Measurements from ENCODE around the gene SPATS2L.
"Not testable (repeated sequence)": the region's sequence is repeated elsewhere in the genome, so short reads cannot be mapped to it uniquely, and the experiment has no call there.

Gene SPATS2L

DNA sequence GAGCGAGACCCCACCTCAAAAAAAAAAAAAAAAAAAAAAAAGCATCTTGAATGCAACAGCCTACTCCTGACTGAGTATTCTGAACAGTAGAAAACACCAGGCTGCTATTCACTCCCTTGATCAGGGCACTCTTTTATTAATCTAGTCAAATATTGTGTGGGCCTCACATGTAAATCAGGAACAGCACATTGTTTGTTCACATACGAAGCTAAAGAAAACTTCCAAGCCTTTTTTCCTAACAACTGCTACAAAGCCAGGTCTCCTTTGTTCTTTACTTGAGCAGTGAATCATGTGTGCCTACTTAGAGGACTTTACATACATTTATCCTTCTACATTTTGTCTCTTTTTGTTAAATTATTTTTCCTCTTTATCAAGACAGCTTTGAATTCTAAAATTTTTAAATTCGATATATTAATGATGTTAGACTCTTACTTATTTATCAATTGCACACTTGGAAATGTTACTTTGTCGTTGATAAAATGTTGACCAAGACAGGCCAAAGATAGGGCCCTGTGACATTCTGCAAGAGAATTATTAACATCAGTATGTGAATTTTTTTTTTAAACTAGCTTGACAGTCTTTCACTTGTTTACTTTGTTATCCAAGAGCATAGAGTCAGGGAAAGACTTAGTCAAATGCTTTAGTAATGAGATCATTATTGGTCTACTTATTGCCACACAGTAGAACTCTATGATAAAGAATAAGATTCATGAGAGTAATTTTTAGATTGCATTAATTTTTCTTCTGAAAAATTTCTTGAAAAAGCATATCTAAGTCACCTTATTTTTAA is 13.2 kb downstream of the SPATS2L start:
- DNase-seq (ENCODE audit: extremely low read depth in 1 of 2, low read depth in 1 of 2), result no peak

DNA sequence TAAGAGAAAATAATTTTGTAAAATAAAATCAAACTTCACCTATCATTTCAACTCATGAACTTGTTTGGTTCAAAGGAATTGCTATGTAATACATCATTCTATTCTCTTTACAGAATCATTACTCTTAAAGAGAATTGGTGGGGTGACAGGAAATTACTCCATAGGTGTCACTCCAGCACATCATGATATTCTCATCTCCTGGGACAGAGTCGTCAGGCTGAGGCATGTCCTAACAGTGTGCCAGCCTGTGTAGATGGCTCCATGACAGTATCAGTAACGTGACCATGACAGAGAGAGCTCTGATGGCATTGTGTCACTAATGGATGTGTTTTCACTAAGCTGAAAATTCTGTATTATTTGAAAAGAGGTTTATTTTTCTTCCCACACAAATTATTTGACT is 13.9 kb downstream of the SPATS2L start:
- no peak for DNase-seq (ENCODE audit: extremely low read depth in 1 of 2, low read depth in 1 of 2)

DNA sequence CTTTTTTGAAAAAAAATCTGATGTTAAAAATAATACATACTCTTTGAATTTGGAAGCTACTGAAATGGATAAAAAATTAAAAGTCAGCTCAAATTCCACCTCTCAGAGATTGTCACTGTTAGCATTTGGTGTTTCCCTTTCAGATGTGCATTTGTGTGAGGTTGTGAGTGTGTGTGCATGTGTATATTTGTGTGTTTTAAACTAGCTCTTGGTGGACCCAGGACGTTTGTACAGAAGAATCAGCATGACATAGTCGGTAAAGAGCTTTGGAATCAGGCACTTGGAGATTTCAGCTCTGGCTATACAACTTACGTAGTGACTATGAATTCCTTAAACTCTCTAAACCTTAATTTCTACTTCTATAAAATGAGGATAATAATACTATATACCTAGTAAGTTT is 14.5 kb downstream of the SPATS2L start:
- DNase-seq (ENCODE audit: extremely low read depth in 1 of 2, low read depth in 1 of 2), result no peak

DNA sequence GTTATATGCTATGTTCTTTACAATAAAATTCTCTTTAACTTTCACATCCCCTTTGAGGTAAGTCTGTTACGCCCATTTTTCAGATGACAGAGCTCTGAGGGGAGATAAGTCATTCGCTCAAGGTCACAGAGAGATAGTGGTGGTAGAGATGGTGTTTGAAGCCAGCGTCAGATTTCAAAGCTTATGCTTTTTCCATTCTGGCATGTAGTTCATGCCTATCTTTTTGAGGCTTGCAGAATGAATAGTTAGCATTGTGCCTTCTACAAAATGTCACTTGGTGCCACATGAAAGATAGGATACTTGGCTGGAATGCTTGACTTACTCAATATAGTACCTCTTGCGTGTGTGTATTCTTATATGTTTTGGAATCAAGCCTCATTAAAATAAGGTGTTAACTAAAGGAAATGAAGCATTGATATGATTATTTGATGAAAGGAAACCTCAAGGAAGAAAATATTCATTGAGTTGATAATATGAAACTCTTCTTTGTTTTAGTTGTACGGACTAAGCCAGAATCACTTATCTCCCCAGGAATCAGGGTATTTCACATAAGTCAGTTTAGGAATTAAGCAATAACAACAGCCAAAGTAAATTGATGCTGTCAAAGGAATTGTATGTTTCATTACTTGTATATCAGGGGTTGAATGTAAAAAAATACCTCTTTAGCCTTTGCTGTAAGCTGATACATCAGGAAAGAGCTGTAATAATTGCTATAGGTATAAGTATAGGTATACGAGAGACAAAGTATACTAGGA is 15.5 kb downstream of the SPATS2L start:
- no peak for DNase-seq (ENCODE audit: extremely low read depth in 1 of 2, low read depth in 1 of 2)

DNA sequence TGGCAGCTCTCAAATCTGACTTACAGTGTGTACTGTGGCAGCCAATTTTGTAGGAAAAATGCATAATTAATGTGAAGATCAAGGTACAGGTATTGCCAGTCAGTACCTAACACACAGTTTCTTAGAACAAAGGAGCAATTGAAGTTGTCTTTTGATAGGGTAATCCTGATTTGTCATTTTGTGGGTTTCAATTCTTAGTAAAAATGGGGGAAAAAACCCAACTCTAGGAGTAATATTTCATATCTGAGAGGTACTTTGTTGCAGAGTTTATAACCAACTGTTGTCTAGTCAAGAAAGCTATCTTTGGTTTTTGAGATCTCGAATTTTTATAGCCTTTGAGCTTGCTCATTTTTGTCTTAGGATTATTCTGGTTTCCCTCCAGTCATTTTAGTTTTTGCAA is 16.1 kb downstream of the SPATS2L start:
- no peak for DNase-seq (ENCODE audit: extremely low read depth in 1 of 2, low read depth in 1 of 2)

DNA sequence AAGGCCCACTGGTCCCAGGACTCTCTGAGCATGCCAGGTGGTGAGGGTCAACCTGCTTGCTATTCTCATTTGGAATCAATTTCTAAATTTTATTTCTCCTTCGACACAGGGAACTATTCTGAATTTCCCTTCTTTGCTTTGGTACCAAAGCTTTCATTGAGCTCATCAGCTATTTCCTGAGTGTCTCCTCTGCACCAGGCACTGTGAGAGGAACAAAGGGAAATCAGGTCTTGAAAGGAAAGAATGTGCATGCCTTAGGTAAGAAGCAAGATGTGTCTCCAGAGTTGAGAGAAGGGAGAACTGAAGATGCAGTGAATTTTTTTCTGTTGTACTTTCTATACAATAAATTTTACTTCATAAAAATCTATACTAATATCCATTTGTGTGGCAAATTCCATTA is 17.9 kb downstream of the SPATS2L start:
- no peak for DNase-seq (ENCODE audit: extremely low read depth in 1 of 2, low read depth in 1 of 2)

DNA sequence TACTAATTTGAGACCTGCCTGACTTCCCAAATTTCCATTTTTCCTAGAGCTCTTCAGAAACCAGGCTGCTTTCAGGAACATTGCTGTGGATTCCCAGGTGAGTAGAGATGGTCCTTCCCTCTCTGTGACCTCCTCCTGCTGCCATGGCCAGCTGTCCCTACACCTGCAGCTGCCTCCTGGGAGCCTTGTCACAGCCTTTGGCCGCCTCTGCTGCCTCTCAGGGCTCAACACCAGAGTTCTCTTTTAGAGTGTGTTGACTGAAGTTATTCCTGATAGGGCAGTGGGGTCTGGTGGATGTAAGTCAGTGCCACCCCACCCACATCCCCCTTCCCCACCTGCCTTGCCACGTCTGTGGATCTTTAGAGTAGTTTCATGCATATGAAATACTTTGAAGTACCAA is 22.9 kb downstream of the SPATS2L start:
- DNase-seq (ENCODE audit: extremely low read depth in 1 of 2, low read depth in 1 of 2), result no peak

DNA sequence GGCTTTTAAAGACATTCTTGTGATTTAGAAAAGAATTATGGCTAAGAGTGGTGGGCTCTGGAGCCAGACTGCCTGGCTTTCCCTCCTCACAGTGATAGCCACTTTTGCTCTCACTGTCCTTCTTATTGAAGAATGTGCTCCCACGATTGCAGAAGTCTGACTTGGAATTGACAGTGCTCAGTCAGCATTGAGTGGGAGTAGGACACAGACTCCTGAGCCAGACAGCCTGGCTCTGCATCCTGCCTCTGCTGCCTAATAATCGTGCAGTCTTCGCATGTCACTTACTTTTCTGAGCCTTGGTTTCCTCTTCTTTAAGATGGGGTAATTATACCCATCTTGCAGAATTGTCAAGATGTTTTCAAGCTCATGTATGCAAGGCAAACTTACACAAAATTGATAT is 23.3 kb downstream of the SPATS2L start:
- no peak for DNase-seq (ENCODE audit: extremely low read depth in 1 of 2, low read depth in 1 of 2)

DNA sequence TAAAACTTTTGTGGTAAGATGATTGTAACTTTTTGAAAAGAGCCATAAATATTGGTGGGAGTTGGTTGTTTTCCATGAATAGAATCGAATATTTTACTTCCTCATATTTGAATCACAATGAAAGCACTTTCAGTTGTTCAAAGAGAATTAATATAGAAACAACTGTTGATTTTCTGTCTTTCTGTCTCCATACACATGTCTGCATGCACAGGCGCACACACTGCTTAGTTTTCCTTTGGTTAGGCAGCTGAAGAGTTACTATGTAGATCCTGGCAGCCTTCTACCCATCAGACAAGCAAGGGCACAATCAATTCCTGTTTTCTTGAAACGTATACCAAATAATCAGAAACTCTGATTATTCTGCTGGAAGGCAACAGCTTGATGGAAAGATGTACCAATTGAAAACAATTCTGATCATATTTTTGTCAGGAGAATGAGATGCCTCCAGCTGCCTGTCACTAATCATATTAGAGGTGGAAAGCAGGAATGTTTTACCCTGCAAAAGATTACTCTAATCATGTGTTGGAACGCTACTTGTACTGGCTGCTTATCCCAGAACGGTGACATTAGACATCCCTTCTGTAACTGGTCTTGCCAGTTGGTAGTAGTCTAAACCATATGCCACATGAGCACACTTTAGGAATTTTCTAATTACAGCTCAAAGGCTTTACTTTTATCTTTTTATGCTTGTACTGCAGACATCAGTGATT is 24.0 kb downstream of the SPATS2L start:
- no peak for DNase-seq (ENCODE audit: extremely low read depth in 1 of 2, low read depth in 1 of 2)

DNA sequence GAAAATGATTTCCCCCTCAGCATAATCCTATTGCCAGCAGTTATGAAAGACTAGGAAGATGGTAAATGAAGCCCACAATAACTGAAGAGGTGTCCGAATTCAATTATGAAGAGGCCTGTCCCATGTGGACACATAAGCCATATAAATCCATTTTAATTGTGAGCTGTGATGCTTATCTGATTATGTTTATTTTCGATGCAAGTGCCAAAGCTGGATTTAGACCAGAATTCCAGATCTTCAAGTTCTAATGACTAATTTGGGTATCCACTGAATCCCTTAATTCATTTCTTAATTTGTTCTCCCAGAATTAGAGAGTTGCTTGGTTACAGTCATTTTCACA is 24.5 kb downstream of the SPATS2L start:
- DNase-seq (ENCODE audit: extremely low read depth in 1 of 2, low read depth in 1 of 2), result no peak

DNA sequence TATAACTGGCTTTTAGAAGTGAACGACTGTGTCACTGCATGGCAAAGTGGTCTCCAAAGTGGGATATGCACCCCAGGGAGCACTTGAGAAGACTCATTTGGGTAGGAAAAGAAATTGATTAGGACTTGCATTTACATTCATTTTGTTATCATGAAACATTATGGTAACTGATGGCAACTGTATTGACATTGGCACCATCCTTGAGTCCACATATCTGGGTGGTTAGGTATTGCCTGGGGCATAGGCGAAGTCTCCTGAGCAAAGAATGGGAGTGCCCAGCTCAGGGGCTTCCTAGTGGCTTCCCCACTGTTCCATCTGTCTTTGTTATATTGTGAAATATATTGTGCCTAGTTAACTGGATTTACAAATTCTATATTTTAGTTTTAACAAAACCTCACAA is 29.2 kb downstream of the SPATS2L start:
- DNase-seq (ENCODE audit: extremely low read depth in 1 of 2, low read depth in 1 of 2), result no peak

DNA sequence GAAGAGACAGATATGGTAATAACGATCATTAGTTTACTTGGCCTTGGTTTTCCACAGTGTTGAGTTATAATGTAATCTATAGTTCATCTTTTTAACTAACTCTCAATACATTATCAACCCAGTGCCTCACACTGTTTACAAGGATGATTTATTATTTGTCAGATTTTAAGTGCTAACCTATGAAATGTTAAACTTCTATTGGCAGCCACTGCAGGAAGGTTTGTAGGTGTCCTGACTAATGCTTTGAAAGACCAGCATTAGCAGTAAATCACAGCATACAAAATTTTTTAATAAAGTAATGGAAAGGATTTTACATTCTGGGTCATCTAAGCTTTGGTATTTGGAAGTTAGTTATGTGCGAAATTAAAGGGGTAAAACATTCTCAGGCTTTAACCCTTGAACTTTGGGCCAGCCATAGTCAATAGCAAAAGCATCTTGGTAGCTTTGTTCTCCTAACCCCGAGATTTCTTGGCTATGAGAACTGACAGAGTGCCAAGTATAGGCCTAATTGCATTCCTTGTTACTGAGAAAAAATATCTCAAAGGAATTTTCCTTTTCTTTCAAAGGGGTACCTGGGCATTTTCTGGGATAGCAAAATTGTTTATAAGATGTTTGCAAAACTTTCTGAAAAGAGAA is 30.6 kb downstream of the SPATS2L start:
- DNase-seq (ENCODE audit: extremely low read depth in 1 of 2, low read depth in 1 of 2), result no peak

DNA sequence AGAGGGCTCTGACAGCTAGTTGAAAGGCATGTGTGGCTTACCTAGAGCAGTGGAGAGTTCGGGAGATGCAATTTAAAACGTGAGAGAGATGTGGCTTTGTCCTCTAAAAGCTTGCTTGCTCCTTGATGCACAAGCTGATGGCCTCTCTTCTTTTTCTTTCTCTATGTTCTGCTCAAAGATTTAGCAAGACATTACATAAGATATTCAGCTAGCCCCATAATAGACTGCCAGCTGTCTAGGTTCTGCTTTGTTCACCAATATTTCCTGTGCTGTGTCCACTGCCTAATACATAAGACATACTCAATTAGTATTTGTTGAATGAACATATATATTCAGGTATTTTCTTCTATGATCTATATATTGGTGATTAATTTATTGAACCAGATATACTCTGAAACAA is 31.1 kb downstream of the SPATS2L start:
- DNase-seq (ENCODE audit: extremely low read depth in 1 of 2, low read depth in 1 of 2), result no peak

DNA sequence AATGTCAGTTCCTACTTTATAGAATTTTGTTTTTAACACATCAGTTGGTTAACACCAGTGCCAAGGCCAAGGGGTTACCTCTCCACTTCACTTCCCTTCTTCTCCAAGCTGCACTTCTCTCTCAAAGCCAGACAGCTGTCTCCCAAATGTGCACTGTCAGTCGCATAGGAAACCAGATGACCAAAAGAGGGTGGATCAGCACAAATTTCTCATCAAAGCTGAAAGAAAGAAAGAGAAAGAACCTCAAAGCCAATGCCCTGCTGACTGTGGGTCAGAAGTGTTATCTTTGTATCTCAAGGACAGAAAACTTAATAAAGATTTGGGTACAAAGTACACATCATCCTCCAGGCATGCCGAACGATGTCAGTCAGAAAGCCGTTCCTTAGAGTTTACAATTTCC is 32.2 kb downstream of the SPATS2L start:
- no peak for DNase-seq (ENCODE audit: extremely low read depth in 1 of 2, low read depth in 1 of 2)

DNA sequence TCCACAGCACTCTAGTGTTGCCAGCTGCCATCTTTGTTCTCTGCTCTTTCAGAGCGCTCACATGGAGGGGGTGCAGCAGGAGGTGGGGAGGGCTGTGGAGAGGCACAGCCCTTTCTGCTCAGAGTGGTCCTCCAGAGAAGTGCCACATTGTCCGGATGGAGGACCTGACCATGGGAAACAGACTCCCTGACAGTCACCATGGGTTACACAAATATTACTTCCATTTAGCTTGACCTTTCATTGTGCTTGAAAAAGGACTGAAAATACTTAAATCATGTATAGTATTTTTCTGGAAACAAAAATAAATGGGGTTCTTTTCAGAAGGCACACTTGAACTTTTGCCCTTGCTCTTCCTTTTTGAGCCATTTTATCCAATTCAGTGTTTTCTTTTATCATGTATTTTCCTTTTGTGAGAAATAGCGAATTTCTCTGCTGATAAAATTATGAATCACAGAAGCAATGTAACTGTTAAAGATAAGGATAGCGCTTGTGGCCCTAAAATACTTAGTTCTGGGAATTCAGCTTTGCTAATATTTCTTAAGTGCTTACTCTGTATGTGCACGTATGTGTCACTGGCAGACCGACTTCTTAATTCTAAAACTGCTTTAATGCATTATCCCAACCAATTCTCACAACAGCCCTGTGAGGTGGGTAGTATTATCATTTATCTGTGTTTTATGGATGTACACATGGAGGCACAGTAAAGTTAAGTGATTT is 34.2 kb downstream of the SPATS2L start:
- DNase-seq (ENCODE audit: extremely low read depth in 1 of 2, low read depth in 1 of 2), result no peak

DNA sequence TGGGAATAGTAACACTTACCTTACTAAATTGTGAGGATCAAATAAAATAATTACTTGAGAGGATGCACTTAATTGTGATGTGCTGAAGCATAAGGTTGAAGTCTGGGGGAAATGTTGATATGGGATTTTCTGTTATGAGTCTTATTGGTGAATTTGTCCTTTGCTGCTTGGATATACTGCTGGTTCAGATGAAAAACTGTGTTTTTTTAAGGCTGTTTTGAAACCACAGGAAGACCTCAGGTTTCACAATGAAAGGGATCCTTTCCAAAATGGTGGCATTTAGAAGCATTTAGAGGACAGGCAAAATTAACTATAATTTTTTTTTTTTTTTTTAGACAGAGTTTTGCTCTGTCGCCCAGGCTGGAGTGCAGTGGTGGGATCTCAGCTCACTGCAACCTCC is 34.9 kb downstream of the SPATS2L start:
- no peak for DNase-seq (ENCODE audit: extremely low read depth in 1 of 2, low read depth in 1 of 2)

DNA sequence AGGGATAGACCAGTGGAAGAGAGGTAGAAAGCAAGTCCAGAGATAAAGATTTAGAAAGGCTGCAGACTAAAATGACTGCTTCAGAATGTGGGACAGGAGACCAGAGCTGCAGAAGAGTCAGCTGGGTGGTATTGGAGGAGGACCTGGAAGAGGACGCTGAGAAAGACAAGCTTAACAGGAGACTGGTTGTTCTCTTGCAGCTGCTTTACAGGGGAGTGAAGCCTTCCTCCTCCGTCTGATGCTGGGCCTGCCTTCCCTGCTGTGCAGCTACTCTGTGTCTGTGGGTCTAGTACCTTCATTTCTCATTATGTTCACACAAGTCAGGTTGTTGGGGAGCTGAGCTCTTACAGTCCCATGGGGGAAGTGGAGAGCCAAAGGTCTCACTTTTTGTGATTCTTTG is 35.7 kb downstream of the SPATS2L start:
- no peak for DNase-seq (ENCODE audit: extremely low read depth in 1 of 2, low read depth in 1 of 2)

DNA sequence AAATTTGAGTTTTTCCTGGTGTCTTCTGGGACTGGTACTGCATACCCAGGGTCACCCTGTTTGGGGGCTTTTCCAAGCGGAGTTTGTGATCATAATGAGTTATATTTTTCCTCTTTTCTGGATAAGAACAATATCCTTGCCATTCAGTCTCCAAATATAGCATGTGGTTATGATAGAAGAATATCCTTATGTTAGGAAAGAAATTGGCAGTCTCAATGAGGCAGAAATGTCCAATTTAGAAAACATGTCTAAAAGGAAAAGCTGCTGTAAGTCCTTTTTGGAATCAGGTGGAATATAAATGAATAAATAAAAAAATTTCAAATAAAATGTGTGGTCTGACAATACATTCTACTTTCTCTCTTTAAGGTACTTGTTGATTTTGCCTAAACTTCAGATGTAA is 36.2 kb downstream of the SPATS2L start:
- DNase-seq (ENCODE audit: extremely low read depth in 1 of 2, low read depth in 1 of 2), result no peak

DNA sequence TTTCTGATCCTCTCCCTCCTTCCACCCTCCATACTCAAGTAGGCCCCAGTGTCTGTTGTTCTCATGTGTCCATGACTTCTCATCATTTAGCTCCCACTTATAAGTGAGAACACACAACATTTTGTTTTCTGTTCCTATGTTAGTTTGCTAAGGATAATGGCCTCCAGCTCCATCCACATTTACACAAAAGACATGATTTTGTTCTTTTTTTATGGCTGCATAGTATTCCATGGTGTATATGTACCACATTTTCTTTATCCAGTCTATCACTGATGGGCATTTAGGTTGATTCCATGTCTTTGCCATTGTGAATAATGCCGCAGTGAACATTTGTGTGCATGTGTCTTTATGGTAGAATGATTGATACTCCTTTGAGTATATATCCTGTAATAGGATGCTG is 37.7 kb downstream of the SPATS2L start:
- not testable (repeated sequence) for DNase-seq (ENCODE audit: extremely low read depth in 1 of 2, low read depth in 1 of 2)

DNA sequence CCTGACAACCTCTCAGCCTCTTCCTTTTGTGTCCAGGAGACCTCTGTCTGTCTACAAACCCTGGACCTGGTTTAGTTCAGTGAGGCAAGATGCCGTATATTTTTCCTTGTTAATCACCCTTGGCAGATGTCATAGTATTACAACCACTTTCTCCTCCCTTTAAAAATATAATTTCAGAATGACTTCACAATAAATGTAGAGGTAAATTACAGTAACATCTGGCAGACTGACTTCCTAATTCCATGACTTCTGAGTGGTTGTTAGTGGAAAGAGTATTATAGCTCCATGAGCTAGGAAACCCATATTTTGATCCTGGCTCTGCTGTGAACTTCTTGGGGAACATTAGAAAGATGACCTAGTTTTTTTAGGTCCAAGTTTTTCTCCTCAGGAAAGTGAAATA is 39.5 kb downstream of the SPATS2L start:
- no peak for DNase-seq (ENCODE audit: extremely low read depth in 1 of 2, low read depth in 1 of 2)

DNA sequence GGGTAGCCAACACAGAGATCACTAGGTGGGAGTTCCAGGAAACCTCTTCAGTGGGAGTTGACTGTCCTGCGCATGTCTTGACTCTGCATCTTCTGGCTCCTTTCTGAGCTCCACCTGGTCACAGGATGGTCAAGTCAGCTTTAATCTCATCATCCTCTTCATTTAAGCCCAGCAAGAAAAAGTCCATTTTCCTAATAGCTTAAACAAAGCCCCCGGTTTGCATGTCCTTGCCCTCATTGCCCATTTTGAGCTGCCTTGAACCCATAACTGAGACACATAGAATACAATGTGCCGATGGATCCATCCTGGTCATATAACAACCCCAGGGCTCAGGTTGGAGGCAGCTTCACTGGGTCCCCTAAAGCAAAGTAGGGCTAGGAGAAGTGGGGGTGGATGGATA is 40.8 kb downstream of the SPATS2L start:
- DNase-seq (ENCODE audit: extremely low read depth in 1 of 2, low read depth in 1 of 2), result no peak
